HEK293T (cell line): ENCODE data around the gene DCAF12.

Experiments
- CTCF ChIA-PET: fragments of 350-600 bp; formaldehyde crosslinking; extraction: SDS; loops from one replicate; lab custom pipeline; 2021; ENCODE audit warnings: antibody characterized with exemption, inconsistent platforms; lab: Yijun Ruan, JAX
- POLR2A ChIA-PET: fragments of 350-600 bp; formaldehyde crosslinking; extraction: SDS; loops from one replicate; lab custom pipeline; 2020; ENCODE audit warnings: antibody characterized with exemption, inconsistent platforms; lab: Yijun Ruan, JAX
- DNase-seq: peaks from one replicate; pipeline ENCODE4 v3.0.0; 2012; ENCODE audit warnings: mixed read lengths; ENCODE audit errors: extremely low spot score
- ARNT ChIP-seq: fragments of 450-650 bp; IDR thresholded peaks from 2 replicates; pipeline ENCODE4 v1.6.1; 2017; ENCODE audit warnings: mild to moderate bottlenecking
- BHLHE40 ChIP-seq: fragments of 450-650 bp; IDR thresholded peaks from 2 replicates; pipeline ENCODE4 v1.6.1; 2016; ENCODE audit warnings: mild to moderate bottlenecking, moderate library complexity, borderline replicate concordance
- CTBP1 ChIP-seq: fragments of 450-650 bp; IDR thresholded peaks from 2 replicates; pipeline ENCODE4 v1.6.1; 2016; ENCODE audit warnings: borderline replicate concordance
- ELF4 ChIP-seq: fragments of 450-650 bp; IDR thresholded peaks from 2 replicates; pipeline ENCODE4 v1.6.1; 2017; ENCODE audit warnings: antibody characterized with exemption
- FOXA1 ChIP-seq: fragments of 450-650 bp; IDR thresholded peaks from 2 replicates; pipeline ENCODE4 v1.6.1; 2016; ENCODE audit warnings: mild to moderate bottlenecking
- FOXK2 ChIP-seq: fragments of 450-650 bp; IDR thresholded peaks from 2 replicates; pipeline ENCODE4 v1.6.1; 2016; ENCODE audit warnings: mild to moderate bottlenecking
- FOXM1 ChIP-seq: fragments of 450-650 bp; IDR thresholded peaks from 2 replicates; pipeline ENCODE4 v1.6.1; 2017; ENCODE audit warnings: mild to moderate bottlenecking, borderline replicate concordance
- HDGF ChIP-seq: fragments of 450-650 bp; IDR thresholded peaks from 2 replicates; pipeline ENCODE4 v1.6.1; 2017; ENCODE audit warnings: antibody characterized with exemption, borderline replicate concordance
- L3MBTL2 ChIP-seq: fragments of 450-650 bp; conservative IDR thresholded peaks from 2 replicates; pipeline ENCODE4 v1.6.1; 2016; ENCODE audit warnings: mild to moderate bottlenecking
- LEF1 ChIP-seq: fragments of 450-650 bp; IDR thresholded peaks from 2 replicates; pipeline ENCODE4 v1.6.1; 2017; ENCODE audit warnings: mild to moderate bottlenecking, borderline replicate concordance
- NFRKB ChIP-seq: fragments of 450-650 bp; IDR thresholded peaks from 2 replicates; pipeline ENCODE4 v1.6.1; 2016; ENCODE audit warnings: mild to moderate bottlenecking, moderate library complexity
- SP1 ChIP-seq: fragments of 450-650 bp; IDR thresholded peaks from 2 replicates; pipeline ENCODE4 v1.6.1; 2017
- SUZ12 ChIP-seq: fragments of 450-650 bp; IDR thresholded peaks from 2 replicates; pipeline ENCODE4 v1.6.1; 2016; ENCODE audit warnings: mild to moderate bottlenecking
- TARDBP ChIP-seq: fragments of 450-650 bp; IDR thresholded peaks from 2 replicates; pipeline ENCODE4 v1.6.1; 2016
- ZNF384 ChIP-seq: fragments of 450-650 bp; IDR thresholded peaks from 2 replicates; pipeline ENCODE4 v1.6.1; 2016
- TF ChIP-seq, protein P1 (sequence below): fragments of 450-650 bp; IDR thresholded peaks from 2 replicates; pipeline ENCODE4 v1.6.1; 2016

Gene DCAF12

DNA sequence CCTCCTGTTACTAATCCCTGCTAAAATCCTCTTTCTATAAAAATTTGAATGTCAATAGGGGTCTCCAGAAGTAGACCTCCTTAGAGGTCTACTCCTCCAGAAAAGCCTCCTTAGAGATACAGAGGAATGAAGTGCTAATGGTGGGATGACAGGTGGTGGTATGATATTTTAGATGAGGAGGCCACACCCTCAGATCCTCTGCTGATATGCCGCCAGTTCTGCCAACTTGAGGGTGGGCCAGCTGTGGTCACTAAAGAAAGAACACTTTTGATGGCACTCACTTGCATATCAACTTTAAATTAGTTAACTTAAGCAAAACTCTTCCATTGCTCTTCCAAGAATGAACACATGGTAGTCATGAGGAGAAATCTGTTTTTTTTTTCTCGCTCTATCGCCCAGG is 61.0 kb downstream of the DCAF12 start:
- CTCF ChIA-PET = no interaction called here
- no peak for TF ChIP-seq LEF1
- TF ChIP-seq FOXK2 = no peak
- no peak for TF ChIP-seq SP1
- no peak for TF ChIP-seq NFRKB
- TF ChIP-seq CTBP1 = no peak
- TF ChIP-seq HDGF = no peak
- TF ChIP-seq FOXM1 = no peak
- TF ChIP-seq TARDBP = no peak
- TF ChIP-seq, protein P1, sequence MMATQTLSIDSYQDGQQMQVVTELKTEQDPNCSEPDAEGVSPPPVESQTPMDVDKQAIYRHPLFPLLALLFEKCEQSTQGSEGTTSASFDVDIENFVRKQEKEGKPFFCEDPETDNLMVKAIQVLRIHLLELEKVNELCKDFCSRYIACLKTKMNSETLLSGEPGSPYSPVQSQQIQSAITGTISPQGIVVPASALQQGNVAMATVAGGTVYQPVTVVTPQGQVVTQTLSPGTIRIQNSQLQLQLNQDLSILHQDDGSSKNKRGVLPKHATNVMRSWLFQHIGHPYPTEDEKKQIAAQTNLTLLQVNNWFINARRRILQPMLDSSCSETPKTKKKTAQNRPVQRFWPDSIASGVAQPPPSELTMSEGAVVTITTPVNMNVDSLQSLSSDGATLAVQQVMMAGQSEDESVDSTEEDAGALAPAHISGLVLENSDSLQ = no peak
- TF ChIP-seq FOXA1 = no peak
- TF ChIP-seq ELF4 = no peak
- POLR2A ChIA-PET = no interaction called here
- DNase-seq = no peak

DNA sequence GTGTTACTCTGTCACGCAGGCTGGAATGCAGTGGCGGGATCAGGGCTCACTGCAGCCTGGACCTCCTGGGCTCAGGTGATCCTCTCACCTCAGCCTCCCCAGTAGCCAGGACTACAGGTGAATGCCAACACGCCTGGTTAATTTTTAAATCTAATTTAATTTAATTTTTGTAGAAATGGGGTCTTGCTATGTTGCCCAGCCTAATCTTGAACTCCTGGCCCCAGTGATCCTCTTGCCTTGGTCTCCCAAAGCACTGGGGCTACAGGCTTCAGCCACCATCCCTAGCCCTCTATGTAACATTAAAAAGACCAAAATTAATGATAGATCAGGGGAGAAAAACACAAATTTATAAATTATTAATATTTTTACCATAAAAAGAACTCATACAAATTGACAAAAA is 66.5 kb downstream of the DCAF12 start:
- POLR2A ChIA-PET = no interaction called here
- no peak for DNase-seq
- CTCF ChIA-PET = interaction anchor here (0.6 kb wide), 1 partner anchor 75 kb away, joined by 3 read pairs; no protein-coding TSS in a partner anchor
- TF ChIP-seq TARDBP (no peak), L3MBTL2 (no peak), FOXA1 (no peak), LEF1 (no peak), SP1 (no peak), BHLHE40 (no peak)

DNA sequence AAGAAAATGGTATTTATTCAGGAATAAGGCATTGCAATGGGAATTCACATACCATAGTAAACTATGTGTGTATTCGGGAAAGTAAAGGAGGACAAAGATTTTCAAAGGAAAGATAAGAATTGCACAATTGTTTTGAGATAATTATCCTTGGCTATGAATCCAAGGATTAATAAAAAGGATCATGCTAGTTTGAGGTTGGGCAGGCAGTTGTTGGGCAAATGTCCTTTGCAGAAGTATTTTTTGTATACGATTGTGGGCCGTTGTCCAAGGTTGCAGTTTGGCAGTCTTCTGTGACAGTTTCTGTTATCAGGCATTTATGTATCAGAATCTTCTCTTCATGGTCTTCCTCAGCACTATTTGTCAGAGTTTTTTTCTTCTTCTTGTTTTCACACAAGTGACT is 67.2 kb downstream of the DCAF12 start:
- ChIA-PET CTCF (interaction anchor here (0.6 kb wide), 1 partner anchor 75 kb away, joined by 3 read pairs; no protein-coding TSS in a partner anchor), POLR2A (no interaction called here)
- TF ChIP-seq SUZ12 (no peak), ZNF384 (no peak), ELF4 (no peak), BHLHE40 (no peak), CTBP1 (no peak), LEF1 (no peak), NFRKB (no peak), L3MBTL2 (no peak), HDGF (no peak), FOXA1 (no peak), FOXM1 (no peak)
- TF ChIP-seq, protein P1 = no peak
- DNase-seq = no peak

DNA sequence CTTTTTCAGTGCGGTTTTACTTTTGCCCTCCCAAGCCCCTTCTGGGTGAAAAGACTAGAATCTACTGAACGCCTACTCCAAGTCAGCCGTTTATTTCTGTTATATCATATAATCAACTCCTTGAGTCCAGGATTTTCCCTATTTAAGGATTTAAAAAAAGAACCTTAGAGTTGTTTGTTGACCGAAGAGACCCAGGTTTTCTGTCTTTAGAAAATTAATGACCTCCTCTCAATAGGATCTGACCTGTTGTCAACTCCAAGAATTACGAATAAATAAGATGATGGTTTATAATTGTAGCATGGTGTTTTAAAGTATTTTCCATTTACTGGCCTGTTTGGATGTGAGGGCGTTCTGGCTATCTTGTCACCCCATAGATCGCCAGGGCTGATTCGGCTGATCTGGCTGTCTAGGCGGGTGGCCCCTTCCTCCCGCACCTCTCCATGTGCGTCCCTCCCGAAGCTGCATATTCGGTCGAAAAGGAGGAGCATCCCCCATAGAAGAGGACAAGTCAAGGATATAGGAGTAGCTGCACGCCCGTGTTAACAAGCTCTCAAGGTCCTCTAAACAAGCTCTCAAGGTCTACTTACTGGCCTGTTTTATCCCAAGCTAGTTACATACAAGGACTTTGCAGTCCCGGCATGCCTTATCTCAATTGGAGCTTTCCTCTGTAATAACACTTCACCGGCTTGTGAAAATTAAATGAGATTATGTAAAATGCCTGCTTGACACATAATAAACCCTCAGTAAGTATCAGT is 76.7 kb downstream of the DCAF12 start:
- POLR2A ChIA-PET = interaction anchor here (0.7 to 3.5 kb wide), 4 partner anchors 9 to 125 kb away, joined by 3 to 22 read pairs (median 3); no protein-coding TSS in a partner anchor
- no peak for DNase-seq
- TF ChIP-seq NFRKB = no peak

DNA sequence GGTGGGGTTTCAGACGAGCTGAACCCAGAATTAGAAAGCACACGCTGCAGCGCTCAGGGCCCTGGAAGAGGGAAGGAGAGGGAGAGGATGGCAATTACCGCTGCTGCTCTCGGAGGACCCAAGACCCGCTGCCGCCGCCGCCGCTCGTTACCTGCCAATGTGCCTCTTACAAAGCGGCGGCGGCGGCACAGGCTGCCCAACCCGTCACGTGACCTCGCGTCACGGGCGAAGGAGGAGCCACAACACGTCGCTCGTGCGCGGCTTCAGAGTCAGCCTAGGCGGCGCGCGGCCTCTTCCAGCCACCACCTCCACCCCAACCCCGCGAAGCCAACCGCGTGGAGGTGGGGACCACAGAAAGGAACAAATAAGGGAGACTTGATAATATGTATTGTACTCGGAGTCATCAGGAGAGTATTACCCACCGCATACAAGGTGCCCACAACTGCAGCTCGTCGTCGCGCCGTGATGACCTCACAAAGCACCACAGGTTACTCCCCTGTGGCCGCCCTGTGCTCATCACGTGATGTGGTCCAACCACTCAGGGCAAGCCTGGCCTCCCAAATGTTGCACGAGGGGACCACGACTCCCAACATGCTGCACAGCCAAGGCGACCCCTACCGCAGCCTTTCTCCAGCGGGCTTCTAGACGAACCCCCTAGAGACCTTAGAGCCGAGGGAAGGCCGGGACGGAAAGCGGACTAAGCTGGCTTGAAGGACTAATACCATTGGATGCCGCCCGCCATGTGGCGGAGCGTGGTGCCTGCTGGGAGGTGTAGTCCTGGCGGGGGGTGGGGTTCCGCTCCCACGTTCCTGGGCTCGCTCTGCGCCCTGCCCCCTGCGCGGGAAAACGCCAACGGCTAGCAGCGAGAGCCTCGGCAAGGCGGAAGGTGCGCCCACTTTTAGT is 77.5 kb downstream of the DCAF12 start, which contains the start of gene UBAP2:
Gene UBAP2 (minus strand): TSS at position 161 of the 903 bp plus-strand sequence. CDS start 31,739 bp downstream, outside the sequence.
- TF ChIP-seq HDGF = no peak
- 0 out of 2 replicates have a peak, but pooled peaks have one; percentile 3 for TF ChIP-seq LEF1
- peak; percentile 60 for TF ChIP-seq ELF4
- TF ChIP-seq L3MBTL2 = peak; percentile 98
- TF ChIP-seq FOXM1 = peak; percentile 67; the same call in 1 of the 2 replicates
- peak; percentile 91 for DNase-seq
- CTCF ChIA-PET = interaction anchor here (0.5 to 1.3 kb wide), 2 partner anchors 25 to 55 kb away, joined by 3 to 5 read pairs; no protein-coding TSS in a partner anchor
- POLR2A ChIA-PET = interaction anchor here (0.6 to 3.5 kb wide), 4 partner anchors 15 to 575 kb away, joined by 3 to 22 read pairs (median 4); partner anchors contain the start of gene NOL6

More for the DNA sequence above, 76.7 kb downstream of the DCAF12 start:
- CTCF ChIA-PET = interaction anchor here (0.5 to 0.8 kb wide), 2 partner anchors 24 to 56 kb away, joined by 3 read pairs; no protein-coding TSS in a partner anchor

DNA sequence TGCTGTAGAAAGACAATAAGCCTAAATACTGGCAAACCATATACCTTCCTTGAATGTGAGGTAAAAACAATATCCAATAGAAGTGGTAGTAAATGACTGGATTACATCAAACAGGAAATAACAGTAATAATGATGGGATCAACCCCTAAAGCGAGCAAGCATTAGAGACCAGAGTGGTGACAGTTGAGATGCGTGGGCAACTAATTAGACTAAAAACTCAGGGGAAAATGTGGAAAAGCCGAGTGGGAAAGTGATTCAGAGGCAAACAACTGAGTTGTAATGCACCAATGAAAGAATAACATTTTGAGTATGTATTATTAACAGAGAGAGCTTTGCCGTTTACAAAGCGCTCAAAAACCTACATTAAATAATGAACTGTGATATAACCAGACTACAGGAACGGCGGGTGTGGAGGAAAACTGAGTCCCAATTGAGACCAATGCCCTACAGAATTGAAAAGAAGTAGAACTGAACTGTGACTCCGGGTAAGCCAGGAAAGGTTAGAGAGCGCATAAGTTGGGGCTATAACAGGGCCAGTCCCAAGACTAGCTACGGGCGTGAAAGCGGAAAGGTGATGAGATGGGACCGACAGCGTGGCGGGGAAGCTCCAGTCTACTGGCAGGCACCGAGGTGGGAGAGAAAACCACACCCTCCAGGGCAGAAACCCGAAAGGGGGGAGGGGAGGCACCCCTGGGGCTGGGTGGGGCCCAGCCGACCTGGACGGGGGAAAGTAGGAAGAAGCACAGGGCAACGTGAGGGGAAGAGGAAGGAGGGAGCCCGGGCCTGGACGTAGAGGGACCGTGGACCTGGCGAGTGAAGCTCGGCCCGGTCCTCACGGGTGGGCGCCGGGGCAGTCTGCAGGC is 78.4 kb downstream of the DCAF12 start:
- TF ChIP-seq CTBP1 (no peak), FOXK2 (no peak), HDGF (no peak), L3MBTL2 (no peak), SP1 (no peak), TARDBP (no peak), LEF1 (no peak), ARNT (no peak), ELF4 (no peak), ZNF384 (no peak), FOXA1 (no peak), BHLHE40 (no peak), SUZ12 (no peak), FOXM1 (no peak), NFRKB (no peak)
- TF ChIP-seq, protein P1 = no peak
- CTCF ChIA-PET = interaction anchor here (1.3 kb wide), 1 partner anchor 26 kb away, joined by 5 read pairs; no protein-coding TSS in a partner anchor
- DNase-seq = peak; percentile 43
- POLR2A ChIA-PET = interaction anchor here (0.6 to 3.5 kb wide), 3 partner anchors 25 to 574 kb away, joined by 3 to 22 read pairs (median 3); partner anchors contain the start of gene NOL6
